HG03175 (cell line): ENCODE data around the gene ASPRV1.
"Not testable (repeated sequence)": the region's sequence is repeated elsewhere in the genome, so short reads cannot be mapped to it uniquely, and the experiment has no call there.

Source experiments
- ATAC-seq: cut with Tn5 transposase; IDR thresholded peaks from one replicate; pipeline ENCODE4 v1.9.1; 2021; ENCODE audit warnings: mild to moderate bottlenecking, moderate library complexity; ENCODE audit not compliant: unreplicated experiment

Gene ASPRV1

GRCh38 chr2:69961496-69961895, at the start of gene ASPRV1:
TSS of gene ASPRV1 (minus strand) at chr2:69961631. CDS start at chr2:69961436, 195 bp downstream.
- no peak for ATAC-seq

DNA sequence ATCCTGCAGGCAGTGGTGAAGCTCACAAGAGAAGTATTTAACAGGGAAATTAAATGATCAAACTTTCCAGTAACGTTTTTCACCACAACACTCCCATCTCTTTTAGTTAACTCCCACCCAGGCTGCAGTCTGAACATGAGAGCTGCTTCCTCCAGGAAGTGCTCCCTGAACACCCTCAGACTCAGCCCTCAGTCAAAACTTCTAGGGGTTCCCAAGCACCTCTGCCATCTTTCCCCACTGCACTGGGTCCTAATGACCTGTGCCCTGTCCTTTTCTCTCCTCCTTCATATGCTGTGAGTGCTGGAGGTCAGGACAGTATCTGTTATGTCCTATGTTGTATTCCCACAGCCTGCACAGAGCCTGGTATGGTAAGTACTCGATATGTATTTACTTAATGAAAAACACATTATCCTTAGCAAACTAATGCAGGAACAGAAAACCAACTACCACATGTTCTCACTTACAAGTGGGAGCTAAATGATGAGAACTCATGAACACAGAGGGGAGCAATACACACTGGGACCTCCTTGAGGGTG, 49.2 kb upstream of the ASPRV1 start:
- ATAC-seq = no peak

DNA sequence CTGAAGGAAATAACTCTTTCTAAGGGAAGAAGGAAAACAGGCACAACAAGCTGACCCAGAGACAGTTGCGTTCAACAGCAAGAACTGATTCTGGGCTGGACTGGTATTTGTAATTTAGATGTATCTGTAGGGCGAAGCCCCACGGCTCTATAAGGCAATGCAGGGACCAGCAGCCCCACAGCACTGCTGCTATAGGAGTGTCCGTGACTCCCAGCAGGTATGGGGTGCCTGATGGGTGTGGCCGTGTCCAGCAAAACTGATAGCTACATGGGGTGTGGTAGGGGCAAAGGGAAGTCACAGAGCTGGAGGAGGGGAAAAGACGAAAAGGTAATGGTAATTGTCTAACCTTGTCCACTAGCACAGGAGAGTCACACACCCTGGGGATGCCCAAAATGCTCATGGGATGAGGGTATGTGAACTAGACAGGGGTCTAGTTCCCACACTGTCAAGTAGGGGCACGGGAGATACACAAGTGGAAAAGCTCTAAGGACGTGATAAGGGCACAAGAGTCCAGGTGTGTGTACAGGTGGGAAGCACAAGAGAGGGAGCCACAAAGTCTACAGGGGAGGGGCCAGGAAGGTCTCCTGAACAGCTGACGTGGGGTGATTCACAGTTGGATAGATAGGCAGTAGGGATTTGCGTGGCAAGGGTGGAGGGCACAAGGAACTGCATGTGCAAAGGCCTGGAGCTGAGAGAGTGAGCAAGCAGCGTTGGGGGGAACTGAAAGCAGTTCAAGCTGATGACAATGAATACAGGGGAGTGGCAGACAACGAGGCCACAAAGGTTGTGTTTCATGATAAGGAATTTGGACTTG, 48.5 kb upstream of the ASPRV1 start:
- ATAC-seq = no peak

DNA sequence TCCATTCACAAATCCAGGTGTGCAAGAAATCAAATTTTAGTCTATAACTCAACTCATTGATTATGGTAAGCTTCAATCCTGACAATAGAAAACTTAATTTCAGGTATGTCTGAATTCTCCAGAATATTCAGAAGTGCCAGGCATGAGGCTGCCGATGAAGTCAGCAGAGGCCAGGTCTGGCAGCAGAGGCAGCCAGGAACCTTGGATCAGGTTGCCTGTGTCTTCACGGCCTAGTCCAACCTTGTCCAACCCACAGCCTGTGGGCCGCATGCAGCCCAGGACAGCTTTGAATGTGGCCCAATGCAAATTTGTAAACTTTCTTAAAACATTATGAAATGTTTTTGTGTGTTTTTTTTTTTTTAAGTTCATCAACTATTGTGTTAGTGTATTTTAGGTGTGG, 46.9 kb upstream of the ASPRV1 start:
- ATAC-seq = no peak

- no peak for ATAC-seq
Observed at GRCh38 chr2:70007151-70007550, 45.7 kb upstream of the ASPRV1 start.

DNA sequence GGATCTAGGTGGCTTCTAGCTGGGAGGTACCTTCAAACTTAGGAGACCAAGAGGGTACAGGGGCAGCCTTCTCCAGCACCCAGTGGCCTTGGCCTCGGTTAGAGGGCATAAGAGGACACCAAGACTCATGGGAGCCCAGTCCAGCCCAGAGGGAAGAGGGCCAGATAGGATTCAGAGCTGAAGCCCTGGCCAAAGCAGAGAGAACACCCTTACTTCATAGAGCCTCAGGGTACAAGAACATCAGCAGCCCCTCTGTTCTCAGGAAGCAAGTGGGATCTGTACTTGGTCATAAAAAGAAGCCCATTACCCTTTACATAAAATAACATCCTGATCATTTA, 45.0 kb upstream of the ASPRV1 start:
- ATAC-seq = no peak

DNA sequence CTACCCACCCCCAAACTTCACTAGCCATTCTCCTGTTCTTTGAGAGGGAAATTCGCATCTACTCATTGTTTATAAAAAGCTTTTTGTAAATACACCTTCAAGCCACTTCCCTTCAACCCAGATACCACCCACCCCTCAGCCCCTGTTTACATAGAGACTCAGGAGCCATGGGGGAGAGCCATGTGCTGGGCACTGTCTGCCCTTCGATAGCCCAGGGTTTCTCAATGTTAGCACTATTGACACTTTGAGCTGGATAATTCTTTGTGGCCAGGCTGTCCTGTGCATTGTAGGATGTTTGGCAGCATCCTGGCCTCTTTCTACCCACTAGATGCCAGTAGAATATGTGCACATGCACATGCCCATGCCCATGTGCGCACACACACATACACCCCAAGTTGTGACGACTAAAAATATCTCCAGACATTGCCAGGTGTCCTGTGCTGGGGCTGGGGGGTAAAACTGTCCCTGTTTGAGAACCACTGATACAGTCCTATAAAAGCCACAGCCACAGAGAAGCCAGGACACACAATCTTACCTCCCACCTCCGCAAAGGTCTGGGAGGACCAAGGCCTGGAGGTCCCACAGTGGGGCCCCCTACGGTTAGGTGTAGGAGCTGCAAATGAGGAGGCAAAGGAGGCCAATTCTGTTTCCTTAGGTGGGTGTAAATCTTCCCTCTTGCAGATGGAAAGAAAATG, 44.5 kb upstream of the ASPRV1 start:
- ATAC-seq = no peak

DNA sequence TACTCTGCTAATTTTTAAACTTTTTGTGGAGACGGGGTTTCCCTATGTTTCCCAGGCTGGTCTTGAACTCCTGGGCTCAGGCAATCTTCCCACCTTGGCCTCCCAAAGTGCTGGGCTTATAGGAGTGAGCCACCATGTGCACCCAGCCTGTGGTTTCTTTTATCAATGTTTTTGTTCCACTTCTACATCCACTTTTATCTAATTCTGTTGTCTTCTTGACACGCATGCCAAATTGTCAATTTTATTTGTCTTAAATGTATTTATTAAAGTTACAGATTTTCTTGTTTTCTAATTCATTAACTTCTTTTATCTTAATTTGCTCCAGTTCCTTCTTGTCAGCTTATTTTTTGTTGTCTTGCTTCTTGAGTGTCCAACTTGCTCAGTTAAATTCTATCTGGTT, 43.8 kb upstream of the ASPRV1 start:
- ATAC-seq = no peak

DNA sequence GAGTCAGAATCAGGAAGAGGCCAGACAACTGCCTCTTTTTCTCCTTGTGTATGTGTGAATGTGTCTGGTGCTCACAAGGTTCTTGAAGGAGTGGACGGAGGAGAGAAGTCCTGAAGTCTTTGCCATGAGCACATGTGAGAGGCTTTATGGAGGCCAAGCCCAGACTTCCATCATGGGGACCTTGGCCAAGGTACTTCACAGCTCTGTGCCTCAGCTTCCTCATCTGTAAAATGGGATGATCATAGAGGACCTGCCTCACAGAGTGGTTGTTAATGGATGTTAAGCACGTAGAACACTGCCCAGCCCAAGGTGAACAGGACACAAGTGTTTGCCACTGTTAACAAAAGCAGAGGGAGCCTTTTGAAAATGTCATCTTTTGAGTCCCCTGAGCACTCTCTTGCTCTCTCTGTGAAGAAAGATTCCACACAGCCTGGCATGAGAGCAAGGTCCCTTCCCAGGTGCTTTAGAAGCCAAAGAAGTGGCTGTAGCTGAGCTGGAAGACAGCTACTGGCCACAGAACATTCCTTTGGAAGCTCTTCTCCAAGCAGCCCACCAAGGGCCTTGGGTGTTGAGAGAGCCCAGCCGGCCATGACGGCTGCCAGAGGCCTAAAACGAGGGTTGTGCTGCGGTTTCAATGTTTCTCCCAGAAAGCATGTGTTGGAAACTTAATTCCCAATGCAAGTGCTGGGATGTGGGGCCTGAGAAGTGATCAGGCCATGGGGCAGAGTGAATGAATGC, 41.8 kb upstream of the ASPRV1 start:
- no peak for ATAC-seq

DNA sequence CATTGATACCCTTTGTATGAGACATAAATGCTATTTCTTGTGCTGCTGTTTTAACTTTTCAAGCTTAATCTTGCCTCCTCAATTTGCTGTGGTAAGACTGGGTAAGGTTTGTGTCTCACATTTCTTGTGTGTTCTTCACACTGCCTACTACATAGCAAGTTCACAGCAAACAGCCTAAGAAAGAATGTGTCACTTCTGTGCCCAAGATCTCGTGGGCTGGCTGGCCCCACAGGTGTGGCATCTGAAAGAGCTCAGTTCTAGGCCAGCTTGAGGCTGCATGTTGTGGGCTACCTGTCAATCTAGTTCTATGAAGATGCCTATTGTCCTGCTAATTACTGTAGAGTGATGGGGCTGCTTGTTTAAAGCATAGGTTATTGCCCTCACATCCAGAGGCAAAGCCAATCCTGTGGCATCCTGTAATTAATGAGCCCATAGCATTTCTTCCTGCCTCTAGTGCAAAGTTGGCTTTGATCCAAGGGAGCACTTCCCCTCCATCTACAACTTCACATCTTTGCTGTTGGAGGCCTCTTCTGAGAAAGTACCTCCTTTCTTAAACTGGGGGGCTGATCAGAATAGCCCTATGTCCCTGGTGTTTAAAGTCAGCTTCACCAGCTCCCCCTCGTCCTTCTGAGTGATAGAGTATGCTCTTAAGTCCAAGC, 40.9 kb upstream of the ASPRV1 start:
- no peak for ATAC-seq

- ATAC-seq = not testable (repeated sequence)
Observed at GRCh38 chr2:70000529-70000928, 39.1 kb upstream of the ASPRV1 start.

DNA sequence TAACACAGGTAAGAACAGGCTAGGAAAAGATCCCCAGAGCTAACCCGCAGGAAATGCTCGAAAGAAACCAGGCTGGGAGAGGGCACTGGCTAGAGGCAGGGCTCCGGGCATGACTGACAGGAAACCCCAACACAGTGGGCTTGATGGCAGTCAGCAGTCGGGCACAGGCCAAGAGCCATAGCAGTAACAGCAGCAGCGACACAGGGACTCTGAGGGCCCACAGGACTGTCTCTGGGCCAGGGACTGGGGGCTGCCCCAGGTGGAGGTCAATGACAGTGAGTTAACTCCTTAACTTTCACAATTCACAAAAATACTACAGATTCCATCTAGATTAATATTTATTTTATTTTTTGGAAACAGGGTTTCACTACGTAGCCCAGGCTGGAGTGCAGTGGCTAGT, 37.3 kb upstream of the ASPRV1 start:
- no peak for ATAC-seq

DNA sequence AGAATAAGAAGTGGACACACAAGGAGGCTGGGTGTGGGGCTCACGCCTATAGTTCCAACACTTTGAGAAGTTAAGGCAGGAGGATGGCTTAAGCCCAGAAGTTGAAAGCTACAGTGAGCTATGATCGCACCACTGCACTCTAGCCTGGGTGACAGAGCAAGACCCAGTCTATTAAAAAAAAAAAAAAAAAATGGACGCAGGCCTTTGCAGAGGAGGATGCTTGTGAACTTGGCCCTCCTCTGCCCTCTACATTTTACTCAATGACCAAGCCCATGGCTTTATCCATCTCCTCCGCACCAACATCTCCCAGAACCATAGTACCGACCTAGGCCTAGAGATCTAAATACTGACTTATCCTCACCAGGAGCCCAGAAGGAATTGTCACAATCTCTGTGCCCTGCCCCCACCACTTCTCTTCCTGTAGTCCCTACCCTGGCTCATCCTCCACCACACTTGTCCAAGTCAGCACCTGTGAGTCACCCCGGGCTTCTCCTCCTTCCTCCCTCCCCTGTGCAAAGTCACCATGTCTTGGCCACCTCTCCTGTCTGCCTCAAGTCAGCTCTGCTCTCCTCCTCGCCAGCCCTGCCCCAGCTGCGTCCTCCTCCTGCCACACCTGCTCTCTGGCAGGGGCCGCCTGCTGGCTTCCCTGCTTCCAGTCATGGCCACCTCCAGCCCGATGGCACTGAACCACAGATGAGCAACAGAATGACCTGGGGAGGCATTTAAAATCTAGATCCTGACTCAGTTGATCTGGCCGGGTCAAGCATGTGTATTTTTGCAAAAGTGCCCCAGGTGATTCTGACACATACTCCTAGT, 35.8 kb upstream of the ASPRV1 start:
- no peak for ATAC-seq

GRCh38 chr2:69995511-69995910, 34.1 kb upstream of the ASPRV1 start:
- ATAC-seq = no peak

GRCh38 chr2:69994166-69994565, 32.7 kb upstream of the ASPRV1 start:
- ATAC-seq = no peak

- ATAC-seq = no peak
Observed at GRCh38 chr2:69993708-69994107, 32.3 kb upstream of the ASPRV1 start.

GRCh38 chr2:69993048-69993565, 31.7 kb upstream of the ASPRV1 start:
- ATAC-seq = no peak

DNA sequence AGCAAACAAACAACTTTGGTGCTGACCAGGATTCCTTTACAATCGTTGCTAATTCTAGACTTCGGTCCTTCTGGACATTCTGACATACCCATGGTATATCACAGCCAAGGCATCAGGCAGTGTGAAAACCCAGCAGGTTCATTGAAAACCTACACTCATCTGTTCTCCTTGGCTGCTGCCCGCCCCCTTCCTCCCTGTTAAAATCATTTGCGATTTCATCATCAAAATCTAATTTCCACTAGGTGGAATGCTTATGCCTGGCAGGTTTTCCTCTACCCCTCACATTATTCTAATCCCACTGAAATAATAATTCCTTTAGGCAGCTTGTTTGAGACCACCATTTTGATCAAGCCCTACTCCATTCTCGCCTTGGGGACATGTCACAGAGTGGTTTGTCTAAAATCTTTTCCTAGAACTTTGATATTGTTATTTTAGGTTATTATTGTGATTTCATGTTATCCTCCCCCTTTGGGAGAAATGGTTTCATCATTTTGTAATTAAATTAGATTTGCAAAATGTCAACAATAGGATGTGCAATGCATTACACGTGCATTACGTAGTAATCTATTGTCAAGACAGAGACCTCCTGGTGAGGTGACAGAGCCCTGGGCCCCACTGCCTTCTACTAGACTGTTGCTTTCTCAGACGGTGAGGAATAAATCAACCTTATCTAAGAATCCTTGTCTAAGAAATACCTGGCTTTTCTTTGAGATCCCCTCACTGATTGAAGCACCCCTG, 31.0 kb upstream of the ASPRV1 start:
- no peak for ATAC-seq

- no peak for ATAC-seq
Observed at GRCh38 chr2:69989441-69990105, 28.1 kb upstream of the ASPRV1 start.
